Hematopoietic multipotent progenitor cell treated with erythropoietin and hydrocortisone succinate and interleukin-3 and kit ligand, for 15 days (in vitro differentiated cells): ENCODE measurements around the gene LGALS7B.
"Not testable (repeated sequence)": the region's sequence is repeated elsewhere in the genome, so short reads cannot be mapped to it uniquely, and the experiment has no call there.

ENCODE experiments used
- DNase-seq: peaks from one replicate; pipeline ENCODE4 v3.0.0-alpha.2; 2015; ENCODE audit warnings: low spot score

Gene LGALS7B

DNA sequence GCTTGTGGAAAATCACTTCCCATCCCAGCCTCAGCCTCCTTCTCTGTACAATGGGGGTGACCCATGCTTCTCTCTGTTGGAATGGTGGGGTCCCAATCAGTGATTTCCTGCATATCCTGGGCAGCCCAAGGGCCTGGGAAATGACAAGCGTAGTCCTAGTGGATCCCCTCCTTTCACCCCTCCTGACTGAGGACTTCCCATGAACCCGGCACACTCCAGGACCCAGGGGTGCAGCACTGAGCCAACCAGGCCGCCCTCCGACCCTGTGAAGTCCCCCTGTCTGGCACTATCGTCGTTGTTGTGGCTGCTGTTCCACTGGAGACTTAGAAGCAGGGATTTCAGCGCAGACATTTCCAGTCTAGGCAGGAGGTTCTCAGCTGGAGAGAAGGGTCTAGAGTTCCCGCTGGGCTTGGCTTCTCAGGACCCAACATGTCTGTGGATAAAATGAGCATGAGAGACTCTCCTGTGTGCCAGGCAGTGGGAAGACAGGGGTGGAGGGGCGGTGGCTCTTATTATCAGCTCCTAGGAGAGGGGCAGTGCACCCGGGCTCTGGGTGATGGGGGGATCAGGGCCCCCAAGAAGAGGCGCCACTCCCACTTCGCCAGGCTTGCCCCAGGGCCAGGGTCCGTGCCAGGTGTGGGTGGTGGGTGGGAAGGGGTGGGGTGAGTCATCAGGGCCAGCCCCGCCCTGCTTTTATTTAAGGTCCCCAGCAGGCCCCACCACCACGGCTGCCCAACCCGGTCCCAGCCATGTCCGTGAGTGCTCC, at the start of gene LGALS7B:
TSS of gene LGALS7B (plus strand) at position 723 of the 766 bp plus-strand sequence. CDS start at position 750, 27 bp downstream.
- DNase-seq = no peak

DNA sequence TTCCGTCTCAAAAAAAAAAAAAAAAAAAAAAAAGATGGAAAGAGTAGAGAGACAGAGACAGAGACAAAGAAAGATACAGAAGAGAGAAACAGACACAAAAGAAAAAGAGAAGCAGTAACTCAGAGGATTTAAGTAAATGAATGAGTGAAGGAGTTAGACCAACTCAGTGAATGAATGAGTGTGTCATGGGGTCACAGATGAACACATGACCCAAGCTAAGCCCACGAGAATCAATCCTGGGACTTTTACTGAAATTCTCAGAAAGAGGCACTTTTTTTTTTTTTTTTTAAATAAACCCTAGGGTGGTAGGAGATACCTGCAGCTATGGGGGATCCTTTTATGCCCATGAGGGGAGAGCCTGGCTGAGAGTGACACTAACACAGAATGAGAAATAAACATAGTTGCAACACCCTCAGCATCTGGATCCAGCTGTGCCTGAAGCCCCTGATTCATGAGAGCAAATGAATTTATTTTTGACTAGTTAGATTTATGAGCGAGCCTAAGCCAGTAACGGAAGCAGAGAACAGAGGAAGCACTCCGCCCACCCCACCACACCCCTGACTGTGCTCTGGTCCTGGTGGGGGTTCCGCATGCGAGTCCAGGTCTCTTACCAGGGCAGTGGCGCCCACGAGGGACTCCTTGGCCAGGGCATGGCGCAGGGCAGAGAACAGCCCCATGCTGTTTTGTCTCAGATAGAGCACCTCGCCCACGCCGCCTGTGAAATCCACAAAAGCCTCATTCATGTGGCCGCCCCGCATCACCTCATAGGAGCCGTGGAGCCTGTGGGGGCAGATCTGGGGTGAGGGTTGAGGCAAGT, 49.4 kb upstream of the LGALS7B start:
- no peak for DNase-seq

DNA sequence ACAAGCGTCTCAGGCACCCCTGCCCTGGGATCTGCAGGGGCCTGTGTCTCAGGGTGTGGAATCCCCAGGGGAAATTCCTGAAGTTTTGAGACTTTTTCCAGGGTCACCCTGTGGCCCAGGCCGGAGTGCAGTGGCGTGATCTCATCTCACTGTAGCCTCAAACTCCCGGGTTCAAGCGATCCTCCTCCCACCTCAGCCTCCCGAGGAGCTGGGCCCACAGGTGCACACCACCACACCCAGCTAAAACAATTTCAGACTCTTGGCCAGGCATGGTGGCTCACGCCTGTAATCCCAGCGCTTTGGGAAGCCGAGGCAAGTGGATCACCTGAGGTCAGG, 48.8 kb upstream of the LGALS7B start:
- DNase-seq = no peak

GRCh38 chr19:38740932-38741331, 48.1 kb upstream of the LGALS7B start:
- DNase-seq = no peak

DNA sequence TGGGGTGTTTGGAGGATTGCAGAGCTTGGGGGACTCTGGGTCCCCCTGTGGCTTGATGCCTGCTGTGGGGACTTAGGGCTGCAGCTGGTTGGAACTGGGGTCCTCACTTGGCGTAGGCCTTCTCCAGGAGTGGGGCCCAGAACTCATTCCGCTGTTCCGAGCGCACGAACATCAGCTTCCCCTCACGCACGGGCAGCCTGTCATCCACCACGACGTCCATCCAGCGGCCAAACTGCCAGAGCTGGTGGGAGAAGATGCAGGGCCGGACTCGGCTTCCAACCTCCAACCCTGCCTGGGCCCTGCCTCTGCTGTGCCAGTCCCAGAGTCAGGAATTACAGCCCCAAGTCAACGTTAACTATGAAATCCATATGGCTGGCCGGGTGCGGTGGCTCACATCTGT, 47.3 kb upstream of the LGALS7B start:
- no peak for DNase-seq

GRCh38 chr19:38742296-38742695, 46.7 kb upstream of the LGALS7B start:
- DNase-seq = no peak

DNA sequence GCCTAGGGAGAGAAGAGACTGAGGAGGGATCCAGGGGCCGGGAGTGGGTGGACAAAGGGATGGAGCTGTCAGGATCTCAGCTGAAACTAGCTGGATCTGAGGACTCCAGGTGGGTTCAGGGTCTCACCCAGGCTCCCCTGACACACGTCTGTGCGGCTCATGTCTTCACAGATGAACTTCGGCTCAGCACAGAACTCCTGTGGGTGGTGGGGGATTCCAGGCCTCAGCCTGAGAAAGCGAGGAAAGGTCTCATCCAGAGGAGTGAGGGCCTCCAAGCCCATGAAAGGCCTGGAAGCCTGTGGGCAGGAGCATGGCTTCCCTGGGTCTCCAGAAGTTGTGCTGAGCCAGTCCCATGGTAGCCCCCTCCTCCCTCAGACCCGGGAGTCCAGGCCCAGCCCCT, 46.1 kb upstream of the LGALS7B start:
- no peak for DNase-seq

DNA sequence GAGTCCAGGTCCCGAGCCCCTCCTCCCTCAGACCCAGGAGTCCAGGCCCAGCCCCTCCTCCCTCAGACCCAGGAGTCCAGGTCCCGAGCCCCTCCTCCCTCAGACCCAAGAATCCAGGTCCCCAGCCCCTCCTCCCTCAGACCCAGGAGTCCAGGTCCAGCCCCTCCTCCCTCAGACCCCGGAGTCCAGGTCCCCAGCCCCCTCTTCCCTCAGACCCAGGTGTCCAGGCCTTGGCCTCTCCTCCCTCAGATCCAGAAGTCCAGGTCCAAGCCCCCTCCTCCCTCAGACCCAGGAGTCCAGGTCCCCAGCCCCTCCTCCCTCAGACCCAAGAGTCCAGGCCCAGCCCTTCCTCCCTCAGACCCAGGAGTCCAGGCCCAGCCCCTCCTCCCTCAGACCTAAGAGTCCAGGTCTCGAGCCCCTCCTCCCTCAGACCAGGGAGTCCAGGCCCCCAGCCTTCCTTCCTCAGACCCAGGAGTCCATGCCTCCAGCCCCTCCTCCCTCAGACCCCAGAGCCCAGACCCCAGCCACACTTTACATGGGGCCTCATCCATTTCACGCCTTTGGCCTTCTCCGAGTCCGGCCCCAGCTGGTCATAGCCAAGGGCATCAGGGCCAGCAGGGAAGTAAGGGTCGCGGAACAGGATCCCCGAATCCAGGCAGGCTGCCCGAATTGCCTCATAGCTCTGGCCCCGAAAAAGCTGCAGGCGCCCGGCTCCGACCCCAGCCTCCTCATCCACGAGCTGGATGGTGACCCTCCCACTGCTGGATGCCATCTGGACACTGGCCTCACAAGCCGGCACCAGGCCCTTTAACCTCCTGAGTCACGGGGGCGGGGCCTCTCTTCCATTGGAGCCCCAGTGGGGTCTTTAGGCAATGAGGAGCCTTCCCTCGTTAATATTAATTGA, 45.4 kb upstream of the LGALS7B start:
- no peak for DNase-seq

DNA sequence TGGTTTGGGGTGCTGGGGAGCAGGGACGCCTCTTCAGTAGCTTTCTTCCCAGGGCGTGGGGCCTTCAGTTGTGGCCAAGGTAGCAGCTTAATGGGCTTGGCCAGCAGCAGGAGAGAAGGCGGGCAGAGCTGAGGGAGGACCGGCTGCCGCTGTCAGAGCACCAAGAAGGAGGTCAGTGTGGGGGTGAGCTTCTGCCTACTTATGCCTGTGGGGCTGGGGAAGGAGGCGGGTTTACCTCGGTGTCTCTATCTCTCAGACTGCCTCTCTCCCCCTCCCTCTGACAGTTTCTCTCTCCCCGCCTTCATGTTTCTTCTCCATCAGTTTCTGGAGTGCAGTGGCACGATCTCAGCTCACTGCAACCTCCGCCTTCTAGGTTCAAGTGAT, 44.7 kb upstream of the LGALS7B start, which contains the start of gene CAPN12:
TSS of gene CAPN12 (minus strand) at position 177 of the 384 bp plus-strand sequence. CDS start 309 bp downstream, outside the sequence.
- DNase-seq = no peak

DNA sequence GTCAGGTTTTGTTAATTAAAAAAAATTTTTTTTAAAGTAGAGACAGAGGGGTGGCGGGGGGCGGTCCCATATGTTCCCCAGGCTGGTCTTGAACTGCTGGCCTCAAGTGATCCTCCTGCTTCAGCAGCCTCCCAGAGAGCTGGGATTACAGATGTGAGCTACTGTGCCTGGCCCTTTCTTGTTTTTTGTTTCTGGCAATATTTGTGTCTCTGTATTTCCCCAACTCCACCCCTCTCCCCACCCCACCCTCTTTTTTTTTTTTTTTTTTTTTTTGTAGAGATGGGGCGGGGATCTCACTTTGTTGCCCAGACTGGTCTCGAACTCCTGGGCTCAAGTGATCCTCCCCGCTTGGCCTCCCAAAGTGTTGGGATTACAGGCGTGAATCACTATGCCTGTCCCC, 44.1 kb upstream of the LGALS7B start:
- no peak for DNase-seq

- no peak for DNase-seq
Observed at GRCh38 chr19:38745316-38745715, 43.7 kb upstream of the LGALS7B start.

GRCh38 chr19:38753783-38754182, 35.2 kb upstream of the LGALS7B start:
- not testable (repeated sequence) for DNase-seq

- not testable (repeated sequence) for DNase-seq
Observed at GRCh38 chr19:38754196-38754595, 34.8 kb upstream of the LGALS7B start.

DNA sequence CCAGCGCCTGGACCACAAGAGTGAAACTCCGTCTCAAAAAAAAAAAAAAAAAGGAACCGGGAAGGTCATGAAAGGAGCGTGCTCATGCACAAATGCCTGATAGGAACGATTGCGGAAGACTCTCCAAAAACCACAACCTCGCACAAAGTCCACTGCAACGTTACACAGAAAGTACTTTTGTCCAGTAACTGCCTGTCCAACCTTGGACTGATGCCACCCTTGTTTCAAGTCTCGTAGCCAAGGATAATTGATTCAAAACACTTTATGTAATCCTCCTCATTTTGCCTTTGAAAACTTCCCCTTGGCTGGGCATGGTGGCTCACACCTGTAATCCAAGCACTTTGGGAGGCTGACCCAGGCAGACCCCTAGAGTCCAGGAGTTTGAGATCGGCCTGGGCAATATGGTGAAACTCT, 29.4 kb upstream of the LGALS7B start:
- no peak for DNase-seq

DNA sequence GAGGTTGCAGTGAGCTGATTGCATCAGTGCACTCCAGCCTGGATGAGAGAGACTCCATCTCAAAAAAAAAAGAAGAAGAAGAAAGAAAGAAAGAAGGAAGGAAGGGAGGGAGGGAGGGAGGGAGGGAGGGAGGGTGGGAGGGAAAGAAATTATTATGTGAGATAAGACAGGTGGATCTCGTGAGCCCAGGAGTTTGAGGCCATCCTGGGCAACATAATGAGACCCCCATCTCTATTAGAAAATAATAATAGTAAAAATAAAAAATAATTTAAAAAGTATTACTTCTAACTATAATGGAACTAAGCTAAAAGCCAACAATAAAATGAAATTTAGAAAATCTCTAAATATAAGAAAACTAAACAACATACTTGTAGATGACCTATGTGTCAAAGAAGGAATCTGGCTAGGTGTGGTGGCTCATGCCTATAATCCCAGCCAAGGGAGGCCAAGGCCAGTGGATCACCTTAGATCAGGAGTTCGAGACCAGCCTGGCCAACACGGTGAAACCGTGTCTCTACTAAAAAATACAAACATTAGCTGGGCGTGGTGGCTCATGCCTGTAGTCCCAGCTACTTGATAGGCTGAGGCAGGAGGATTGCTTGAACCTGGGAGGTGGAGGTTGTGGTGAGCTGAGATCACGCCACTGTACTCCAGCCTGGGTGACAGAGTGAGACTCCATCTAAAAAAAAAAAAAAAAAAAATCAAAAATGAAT, 28.0 kb upstream of the LGALS7B start:
- DNase-seq = not testable (repeated sequence)

- not testable (repeated sequence) for DNase-seq
Observed at GRCh38 chr19:38761884-38762389, 27.1 kb upstream of the LGALS7B start.

GRCh38 chr19:38763795-38764220, 25.2 kb upstream of the LGALS7B start:
- no peak for DNase-seq

GRCh38 chr19:38765214-38765613, 23.8 kb upstream of the LGALS7B start:
- no peak for DNase-seq

GRCh38 chr19:38766276-38767047, 22.5 kb upstream of the LGALS7B start:
- no peak for DNase-seq

DNA sequence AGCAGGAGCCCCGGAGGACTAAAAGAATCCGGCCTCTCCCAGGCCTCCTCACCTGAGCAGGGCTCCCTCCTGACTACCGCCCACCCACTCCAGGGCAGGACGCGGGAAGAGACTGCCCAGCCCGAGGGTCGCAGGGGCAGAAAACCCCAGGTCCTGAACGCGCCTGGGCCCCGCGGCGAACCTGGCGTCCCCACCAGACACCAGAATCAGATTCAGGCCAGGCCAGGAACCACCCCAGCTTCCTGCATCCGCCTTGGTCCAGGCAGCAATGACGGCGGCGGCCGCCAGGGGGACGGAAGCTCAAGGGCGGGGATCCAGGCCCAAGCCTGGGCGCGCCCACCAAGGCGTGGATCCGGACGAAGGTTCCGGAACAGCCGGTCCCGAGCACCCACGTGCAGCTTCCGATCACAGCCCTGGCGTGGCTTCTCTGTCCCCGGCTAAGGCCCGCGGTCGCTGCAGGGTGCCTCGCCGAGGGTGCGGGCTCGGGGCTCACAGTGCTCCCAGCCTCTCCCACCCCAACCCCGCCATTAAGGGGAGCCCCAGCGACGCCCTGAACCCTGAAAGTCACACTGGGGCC, 19.3 kb upstream of the LGALS7B start:
- peak; percentile 87 for DNase-seq
